Inferior parietal cortex (tissue), 1 donor: ENCODE results near the gene OR4A5.
"Not testable (repeated sequence)": the region's sequence is repeated elsewhere in the genome, so short reads cannot be mapped to it uniquely, and the experiment has no call there.

Experiments
- DNase-seq: peaks from one replicate; pipeline ENCODE4 v3.0.0-alpha.2; 2016; ENCODE audit errors: extremely low spot score

The OR4A5 gene

GRCh38 chr11:54706532-54706931 lies at the start of gene OR4A5:
Gene OR4A5 (plus strand): TSS chr11:54706832. CDS start chr11:54706885, 53 bp downstream.
- DNase-seq, result not testable (repeated sequence)

GRCh38 chr11:54720094-54720493 lies 13.5 kb downstream of the OR4A5 start:
- not testable (repeated sequence) for DNase-seq
